HG03521 (cell line): ENCODE measurements around the gene PRMT9.

Experiments used
- ATAC-seq: cut with Tn5 transposase; IDR thresholded peaks from one replicate; pipeline ENCODE4 v1.9.1; 2021; ENCODE audit warnings: mild to moderate bottlenecking, moderate library complexity; ENCODE audit not compliant: unreplicated experiment

Gene PRMT9

GRCh38 chr4:147682755-147683154 lies 1.2 kb downstream of the PRMT9 start:
- ATAC-seq = no peak

DNA sequence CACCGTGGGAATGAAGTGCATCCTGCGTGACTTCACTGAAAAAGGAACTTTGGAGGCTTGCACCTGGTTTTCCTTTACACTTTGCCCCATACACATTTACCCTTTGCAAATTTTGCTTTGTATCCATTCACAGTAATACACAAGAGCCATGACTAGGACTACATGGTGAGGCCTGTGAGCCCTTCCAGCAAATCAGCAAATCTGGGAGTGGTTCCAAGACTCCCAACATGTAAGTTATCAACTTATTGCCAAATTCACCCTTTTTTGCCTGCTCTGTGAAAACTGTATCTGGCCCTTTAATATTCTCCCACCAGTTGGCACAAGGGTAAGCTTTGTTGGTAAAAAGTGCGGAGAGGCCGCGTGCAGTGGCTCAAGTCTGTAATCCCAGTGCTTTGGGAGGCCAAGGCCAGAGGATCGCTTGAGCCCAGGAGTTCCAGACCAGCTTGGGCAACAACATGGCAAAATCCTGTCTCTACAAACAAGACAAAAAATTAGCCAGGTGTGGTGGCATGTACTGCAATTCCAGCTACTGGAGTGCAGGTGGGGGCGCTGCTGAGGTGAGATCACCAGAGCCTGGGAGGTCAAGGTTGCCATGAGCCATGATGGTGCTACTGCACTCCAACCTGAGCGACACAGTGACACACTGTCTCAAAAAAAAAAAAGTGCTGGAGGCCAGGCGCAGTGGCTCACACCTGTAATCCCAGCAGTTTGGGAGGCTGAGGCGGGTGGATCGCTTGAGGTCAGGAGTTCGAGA lies 5.0 kb downstream of the PRMT9 start:
- ATAC-seq = no peak

DNA sequence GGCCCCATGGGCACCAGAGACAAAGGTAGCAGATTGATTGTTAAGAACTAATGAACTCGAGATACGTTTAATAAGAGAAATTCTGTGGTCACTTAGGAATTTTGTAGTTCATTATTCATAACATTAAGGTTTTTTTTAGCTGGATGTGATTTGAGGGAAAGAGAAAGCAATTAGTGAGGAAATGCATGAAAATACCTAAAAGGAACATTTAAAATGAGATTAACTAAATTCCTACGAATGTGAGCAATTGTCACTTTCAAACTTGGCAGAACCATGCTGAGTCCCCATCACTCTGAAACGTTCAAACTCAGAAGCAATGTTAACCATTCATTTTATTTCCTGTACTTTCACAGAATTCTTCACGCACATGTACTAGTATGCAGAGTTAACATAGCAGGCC lies 5.9 kb downstream of the PRMT9 start:
- ATAC-seq = no peak

DNA sequence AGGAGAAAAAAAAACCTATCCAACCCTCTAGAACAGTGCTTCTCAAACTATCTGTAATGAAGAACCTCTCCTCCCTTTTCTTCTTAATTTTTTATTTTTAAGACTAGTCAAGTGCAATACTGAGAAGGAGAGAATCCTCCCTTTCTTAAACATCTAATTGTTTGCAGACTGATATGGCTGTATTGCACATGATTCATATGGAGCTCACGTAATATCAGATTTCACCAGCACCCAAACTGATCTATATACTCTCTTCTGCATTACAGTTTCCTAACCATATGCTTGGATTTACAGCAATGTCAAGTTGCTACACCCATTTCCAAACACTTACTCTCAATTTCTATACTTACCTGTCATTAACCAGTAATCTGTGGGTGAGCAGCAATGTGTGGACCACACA lies 9.5 kb downstream of the PRMT9 start:
- ATAC-seq = no peak

DNA sequence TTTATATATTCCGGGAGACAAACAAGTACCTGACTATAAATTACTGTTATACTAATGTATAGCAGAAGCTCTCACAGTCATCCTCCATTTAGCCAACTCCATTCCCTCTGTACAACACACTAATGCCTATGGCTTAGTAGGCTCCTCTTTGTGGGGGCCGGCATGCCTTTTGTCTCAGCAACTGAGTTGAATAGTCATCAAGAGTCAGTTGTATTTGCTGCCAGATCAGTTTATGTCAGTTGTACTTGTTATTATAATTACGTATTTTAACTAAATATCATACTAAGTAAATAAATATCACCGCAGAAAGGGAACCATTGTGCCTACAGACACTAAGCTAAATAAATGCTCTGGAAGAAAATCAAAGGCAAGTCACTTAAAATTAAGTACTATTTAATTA lies 9.9 kb downstream of the PRMT9 start:
- no peak for ATAC-seq

DNA sequence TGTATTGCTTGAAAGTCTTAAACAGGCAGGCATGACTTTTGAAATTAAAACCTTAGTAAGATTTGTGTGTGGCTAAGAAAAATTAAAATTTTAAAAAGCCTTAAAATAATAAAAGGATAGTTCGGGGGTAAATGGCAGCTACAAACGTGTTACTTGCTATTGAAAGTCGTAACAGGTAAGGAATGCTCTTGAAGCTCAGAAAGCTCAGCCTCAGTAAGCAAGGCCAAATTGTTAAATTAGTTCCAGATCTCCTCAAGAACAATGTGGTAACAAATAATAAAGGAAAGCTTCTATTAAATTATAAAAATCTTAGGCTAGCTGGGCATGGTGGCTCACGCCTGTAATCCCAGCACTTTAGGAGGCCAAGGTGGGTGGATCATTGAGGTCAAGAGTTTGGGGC lies 25.5 kb downstream of the PRMT9 start:
- no peak for ATAC-seq

DNA sequence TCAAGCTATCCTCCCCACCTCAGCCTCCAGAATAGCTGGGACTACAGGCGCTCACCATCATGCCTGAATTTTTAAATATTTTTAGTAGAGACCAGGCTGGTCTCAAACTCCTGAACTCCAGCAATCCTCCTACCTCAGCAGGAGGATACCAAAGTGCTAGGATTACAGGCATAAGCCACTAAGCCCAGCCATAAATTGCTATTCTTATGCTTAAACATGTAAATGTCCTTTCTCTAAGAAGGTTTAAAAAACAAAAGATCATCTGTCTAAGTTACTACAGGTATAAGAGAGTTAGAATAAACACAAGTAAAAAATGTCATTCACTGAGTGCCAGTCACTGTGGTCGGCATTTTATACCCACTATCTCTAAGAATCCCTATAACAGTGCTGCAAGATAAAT lies 28.3 kb downstream of the PRMT9 start:
- ATAC-seq = no peak

DNA sequence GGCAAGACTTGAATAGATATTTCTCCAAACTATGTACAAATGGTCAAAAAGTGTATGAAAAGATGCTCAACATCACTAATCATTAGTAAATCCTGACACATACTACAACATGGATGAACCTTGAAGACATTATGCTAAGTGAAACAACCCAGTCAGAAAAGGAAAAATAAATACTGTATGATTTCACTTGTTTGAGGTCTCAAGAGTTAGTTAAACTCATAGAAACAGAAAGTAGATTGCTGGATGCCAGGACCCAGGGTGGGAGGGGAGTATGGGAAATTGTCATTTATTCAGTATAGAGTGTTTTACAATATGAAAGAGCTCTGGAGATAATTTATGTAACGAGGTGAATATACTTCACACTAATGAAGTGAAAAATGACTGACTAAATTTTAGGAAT lies 32.4 kb downstream of the PRMT9 start:
- no peak for ATAC-seq

GRCh38 chr4:147648656-147649055 lies 35.3 kb downstream of the PRMT9 start:
- no peak for ATAC-seq

- ATAC-seq = no peak
Measured at GRCh38 chr4:147645099-147645498, 38.9 kb downstream of the PRMT9 start.

- no peak for ATAC-seq
Measured at GRCh38 chr4:147644471-147644870, 39.5 kb downstream of the PRMT9 start.

GRCh38 chr4:147643616-147644015 lies 40.3 kb downstream of the PRMT9 start:
- no peak for ATAC-seq

DNA sequence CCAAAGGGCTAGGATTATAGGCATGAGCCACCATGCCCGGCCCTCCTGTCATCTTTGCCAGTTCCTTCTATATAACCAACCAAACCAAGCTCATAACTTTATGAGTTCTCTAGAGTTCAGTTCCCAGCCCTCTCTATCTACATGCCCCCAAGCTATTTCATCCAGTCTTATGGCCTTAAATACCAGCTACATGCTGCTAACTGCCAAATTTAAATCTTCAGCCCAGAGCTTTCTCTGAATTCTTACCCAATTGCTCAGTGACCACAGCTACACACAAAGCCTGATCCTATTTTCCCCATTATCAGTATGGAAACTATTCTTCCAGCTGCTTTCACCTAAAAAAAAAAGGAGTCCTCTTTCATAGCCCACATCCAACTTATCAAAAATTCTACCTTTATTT lies 43.6 kb downstream of the PRMT9 start:
- no peak for ATAC-seq

DNA sequence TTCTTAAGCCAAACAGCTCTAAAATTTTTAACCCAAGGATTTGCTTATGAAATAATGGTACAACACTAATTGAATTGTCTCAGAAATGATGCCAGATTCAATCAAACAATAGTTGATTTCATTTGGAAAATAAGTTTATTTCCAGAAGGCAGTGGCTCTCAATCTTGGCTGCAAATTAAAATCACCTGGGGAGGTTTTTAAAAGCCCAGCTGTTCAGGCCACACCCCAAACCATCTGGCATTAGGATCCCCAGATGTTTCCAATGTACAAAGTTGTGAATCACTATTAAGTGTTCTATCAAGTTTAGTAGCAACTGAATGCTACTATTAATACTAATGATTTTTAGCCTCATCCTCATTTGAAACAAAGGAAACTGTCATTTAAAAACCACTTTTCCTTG lies 44.6 kb downstream of the PRMT9 start:
- ATAC-seq = no peak

DNA sequence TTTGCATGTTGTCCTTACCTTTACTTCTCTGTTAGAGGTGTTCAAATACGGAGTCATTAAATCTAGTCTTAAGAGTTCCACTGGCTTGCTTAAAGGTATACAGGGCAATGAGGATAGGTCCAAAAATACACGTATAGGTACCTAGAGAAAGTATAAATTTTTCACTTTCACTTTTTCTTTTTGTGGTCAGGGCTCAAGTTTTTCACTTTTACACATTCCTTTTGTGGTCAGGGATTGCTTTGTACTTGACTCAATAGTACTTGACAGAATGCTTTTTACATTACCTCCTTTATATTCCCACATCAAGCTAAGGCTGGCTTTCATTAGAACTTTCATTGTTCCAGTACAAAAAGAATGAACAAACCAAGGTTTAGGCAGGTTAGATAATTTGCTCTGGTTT lies 45.0 kb downstream of the PRMT9 start:
- ATAC-seq = no peak

DNA sequence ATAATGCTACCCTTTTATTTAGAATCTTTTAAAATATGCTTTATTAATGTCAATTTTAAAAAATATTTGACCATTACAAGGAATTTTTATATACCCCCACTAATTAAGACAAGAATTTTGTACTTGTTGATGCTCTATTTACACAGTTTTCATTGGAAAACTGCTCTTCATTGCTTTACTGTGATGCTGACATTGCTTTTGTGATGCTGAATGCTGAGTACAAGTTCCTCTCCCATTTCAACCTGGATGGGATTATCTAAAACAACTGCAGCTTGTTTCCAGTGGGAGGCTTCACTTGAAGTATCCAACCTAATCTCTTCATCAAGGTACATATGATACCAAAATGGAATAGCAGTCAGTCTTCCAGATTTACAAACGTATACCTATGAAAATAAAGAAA lies 45.6 kb downstream of the PRMT9 start:
- no peak for ATAC-seq

DNA sequence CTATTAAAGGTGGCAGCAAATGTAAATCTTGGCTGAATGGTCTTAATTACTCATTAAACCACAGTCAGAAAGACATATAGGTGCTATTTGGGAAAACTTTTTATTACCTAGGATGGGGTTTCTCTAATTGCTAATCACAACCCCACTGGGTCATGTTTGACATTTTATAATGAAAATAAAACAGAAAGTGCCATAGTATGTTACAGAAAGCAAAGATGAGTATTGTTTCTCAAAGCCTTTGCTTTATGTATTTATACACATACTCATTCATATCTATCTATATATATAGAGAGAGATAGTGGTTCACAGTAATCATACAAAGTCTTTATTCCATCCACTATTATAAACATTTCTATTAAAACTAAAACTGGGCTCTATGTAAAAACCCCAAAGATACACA lies 48.6 kb downstream of the PRMT9 start:
- no peak for ATAC-seq

DNA sequence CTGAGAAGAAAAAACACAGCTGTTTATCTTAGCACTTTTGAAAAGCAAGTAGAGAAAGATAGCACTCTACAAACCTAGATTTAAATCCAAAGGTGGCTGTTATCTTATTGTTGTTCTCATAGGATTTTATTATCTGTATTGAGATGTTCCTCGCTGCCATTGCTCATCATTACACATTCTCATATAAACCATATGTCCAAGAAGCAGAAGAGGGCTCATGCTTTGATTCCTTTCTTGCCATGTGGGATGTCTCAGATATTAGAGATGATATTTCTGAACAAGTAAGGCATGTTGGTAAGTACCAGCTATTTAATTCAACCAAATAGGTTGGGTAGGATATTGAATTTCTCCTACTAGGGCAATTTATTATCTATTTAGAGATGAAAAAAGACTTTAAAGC lies 50.3 kb downstream of the PRMT9 start:
- ATAC-seq = no peak

DNA sequence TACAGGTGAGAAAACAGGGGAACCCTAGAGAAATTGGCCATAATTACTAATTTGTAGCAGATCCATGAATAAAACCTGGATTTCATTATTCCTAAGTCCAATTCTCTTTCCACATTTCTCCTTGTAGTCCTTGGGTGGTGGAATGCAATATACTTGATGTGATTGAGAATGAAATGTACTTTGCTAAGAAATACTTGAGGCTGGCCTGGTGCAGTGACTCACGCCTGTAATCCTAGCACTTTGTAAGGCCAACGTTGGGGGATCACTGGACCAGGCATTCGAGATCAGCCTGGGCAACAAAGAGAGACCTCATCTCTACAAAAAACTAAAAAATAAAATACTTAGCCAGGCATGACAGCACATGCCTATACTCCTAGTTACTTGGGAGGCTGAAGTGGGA lies 50.9 kb downstream of the PRMT9 start:
- no peak for ATAC-seq

- no peak for ATAC-seq
Measured at GRCh38 chr4:147629783-147630730, 53.9 kb downstream of the PRMT9 start.

- ATAC-seq = no peak
Measured at GRCh38 chr4:147628415-147628814, 55.5 kb downstream of the PRMT9 start.

- ATAC-seq = no peak
Measured at GRCh38 chr4:147626903-147627302, 57.1 kb downstream of the PRMT9 start.
